Esophagus squamous epithelium (tissue), 5 donors: ENCODE measurements around the gene CD99. TPM values are rescaled to one million over a fixed set of nuclear protein-coding genes. Genes with fewer than 3 reads are reported as not detected.
"Not testable (repeated sequence)": the region's sequence is repeated elsewhere in the genome, so short reads cannot be mapped to it uniquely, and the experiment has no call there.

Source experiments
- DNase-seq: peaks from one replicate; lab custom pipeline; 2025; lab: John Stamatoyannopoulos, UW
- H3K27ac ChIP-seq, 4 donors: fragments of 200-600 bp; sonication (generic); one replicate each; pipeline ENCODE4 v1.5.1; 2016 to 2019; ENCODE audit warnings: mild to moderate bottlenecking in 1 of 4
- H3K27me3 ChIP-seq, 4 donors: fragments of 200-600 bp; sonication (generic); 1 replicate in 3 of 4; 2 replicates in 1 of 4; pipeline versions ENCODE4 v1.5.1 to v1.6.0; 2017 to 2021; ENCODE audit warnings: antibody characterized with exemption in 1 of 4
- H3K36me3 ChIP-seq, 3 donors: fragments of 200-600 bp; sonication (generic); one replicate each; pipeline ENCODE4 v1.5.1; 2016 to 2019
- H3K4me1 ChIP-seq, 3 donors: fragments of 200-600 bp; sonication (generic); one replicate each; pipeline ENCODE4 v1.5.1; 2017 to 2019
- H3K4me3 ChIP-seq, 4 donors: fragments of 200-600 bp; sonication (generic); 1 replicate in 3 of 4; 2 replicates in 1 of 4; pipeline ENCODE4 v1.5.1; 2016 to 2019; ENCODE audit warnings: mild to moderate bottlenecking in 2 of 4, moderate library complexity in 1 of 4
- H3K9me3 ChIP-seq, 3 donors: fragments of 200-600 bp; sonication (generic); one replicate each; pipeline ENCODE4 v1.5.1; 2016 to 2019
- POLR2A ChIP-seq, 4 donors: fragments of 450-650 bp; IDR thresholded peaks; one replicate each; pipeline ENCODE4 v1.6.1; 2017; ENCODE audit warnings: antibody characterized with exemption in 4 of 4, mild to moderate bottlenecking in 4 of 4, moderate library complexity in 3 of 4
- WGBS, 2 donors: methylation state at CpG; one replicate each; pipeline ENCODE4 v1.1.5; 2018; 5-methylcytosine and 5-hydroxymethylcytosine counted together
- intact Hi-C: fragments of 100-400 bp; cut with DNase I; formaldehyde crosslinking; loops from one replicate; pipeline ENCODE4 v1.15.0; 2022
- total RNA-seq, 4 donors: library from RNA; depleted of rRNA; stranded (reverse); fragments of >200 nt; gene quantifications; one replicate each; pipeline ENCODE4 v1.1.0, GENCODE V29; 2016
- TF ChIP-seq, protein P1 (sequence below), 6 experiments: fragments of 450-650 bp in 4 of 6; fragments of 200-600 bp in 2 of 6; sonication (generic) in 2 of 6; IDR thresholded peaks; one replicate each; pipeline ENCODE4 v1.5.1; 2016 to 2019; ENCODE audit warnings: antibody characterized with exemption in 6 of 6, mild to moderate bottlenecking in 4 of 6, moderate library complexity in 4 of 6
- donor health status: DM: yes; HTN: yes; CAD: no.

The CD99 gene
- total RNA-seq, 4 donors from 2014 or later, result 79.9 to 251 (median 162) TPM

DNA sequence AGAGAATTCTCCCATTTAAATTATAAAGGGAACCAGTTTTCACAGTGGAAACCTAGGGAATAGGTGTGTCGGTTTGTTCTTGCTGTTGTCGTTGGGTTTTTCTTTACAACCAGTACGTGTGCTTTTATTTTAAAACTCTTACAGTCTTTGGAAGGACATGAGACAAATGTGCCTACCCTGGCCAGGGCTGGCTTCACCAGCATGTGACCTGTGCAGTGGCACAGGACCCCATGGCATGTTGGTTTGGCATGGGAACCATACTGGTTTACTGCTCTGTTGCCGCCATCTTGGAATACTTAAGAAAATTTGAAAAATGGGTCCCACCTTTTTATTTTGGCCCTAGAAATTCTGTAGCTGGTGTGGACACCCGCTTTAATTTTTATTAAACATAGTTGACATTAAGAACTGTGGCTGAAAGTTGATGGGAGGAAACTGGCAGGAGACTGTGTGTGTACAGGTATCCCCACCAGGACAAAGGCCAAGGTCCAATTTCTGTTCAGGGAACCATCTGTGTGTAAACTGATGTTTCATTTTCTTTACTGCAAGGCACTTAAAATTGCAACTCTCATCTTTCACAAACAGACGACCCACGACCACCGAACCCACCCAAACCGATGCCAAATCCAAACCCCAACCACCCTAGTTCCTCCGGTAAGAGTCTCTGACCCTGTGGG is 28.8 kb downstream of the CD99 start:
- Histone ChIP-seq H3K27me3 (no peaks in the 10 kb centered on the region), H3K9me3 (no peaks in the 10 kb centered on the region), H3K36me3 (peaks cover 31 to 100% (median 36%) of the 10 kb centered on the region in 3 donors), H3K27ac (no peak overlapping the region), H3K4me1 (no peaks in the 10 kb centered on the region), H3K4me3 (no peak overlapping the region)
- WGBS, 2 donors, result 94 to 96% methylated on average over 10 of the region's 10 CpGs
- intact Hi-C loops, result no loop called here
- TF ChIP-seq, protein P1, sequence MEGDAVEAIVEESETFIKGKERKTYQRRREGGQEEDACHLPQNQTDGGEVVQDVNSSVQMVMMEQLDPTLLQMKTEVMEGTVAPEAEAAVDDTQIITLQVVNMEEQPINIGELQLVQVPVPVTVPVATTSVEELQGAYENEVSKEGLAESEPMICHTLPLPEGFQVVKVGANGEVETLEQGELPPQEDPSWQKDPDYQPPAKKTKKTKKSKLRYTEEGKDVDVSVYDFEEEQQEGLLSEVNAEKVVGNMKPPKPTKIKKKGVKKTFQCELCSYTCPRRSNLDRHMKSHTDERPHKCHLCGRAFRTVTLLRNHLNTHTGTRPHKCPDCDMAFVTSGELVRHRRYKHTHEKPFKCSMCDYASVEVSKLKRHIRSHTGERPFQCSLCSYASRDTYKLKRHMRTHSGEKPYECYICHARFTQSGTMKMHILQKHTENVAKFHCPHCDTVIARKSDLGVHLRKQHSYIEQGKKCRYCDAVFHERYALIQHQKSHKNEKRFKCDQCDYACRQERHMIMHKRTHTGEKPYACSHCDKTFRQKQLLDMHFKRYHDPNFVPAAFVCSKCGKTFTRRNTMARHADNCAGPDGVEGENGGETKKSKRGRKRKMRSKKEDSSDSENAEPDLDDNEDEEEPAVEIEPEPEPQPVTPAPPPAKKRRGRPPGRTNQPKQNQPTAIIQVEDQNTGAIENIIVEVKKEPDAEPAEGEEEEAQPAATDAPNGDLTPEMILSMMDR (IDR thresholded peaks at IDR 0.05), result no peak
- no peak for TF ChIP-seq POLR2A (IDR thresholded peaks at IDR 0.05)
- DNase-seq, result no peak

DNA sequence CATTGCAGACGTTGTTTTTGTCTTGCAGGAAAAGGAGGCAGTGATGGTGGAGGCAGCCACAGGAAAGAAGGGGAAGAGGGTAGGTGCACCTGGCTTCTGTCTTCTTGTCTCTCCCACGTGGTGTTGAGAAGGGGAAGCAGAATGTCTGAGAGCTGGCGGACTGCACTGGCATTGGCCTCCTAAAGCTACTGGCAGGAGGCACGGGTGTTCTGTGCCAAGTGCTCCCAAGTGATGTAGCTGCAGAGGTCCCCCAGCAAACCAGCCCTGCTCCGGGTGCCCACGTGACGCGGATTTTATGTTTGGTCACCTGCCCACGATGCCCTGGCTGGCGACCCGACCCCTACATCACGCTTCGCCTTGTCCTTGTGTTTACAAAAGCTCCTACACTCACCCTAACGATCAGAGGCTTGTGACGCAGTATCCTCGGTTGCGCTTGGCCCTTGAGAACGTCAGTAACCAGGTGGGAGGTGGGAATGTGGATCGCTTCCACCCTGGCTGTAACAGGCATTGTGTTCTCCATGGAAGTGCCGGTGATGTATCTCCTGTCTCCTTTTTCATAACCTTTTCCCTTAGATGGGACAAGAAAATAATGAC is 32.3 kb downstream of the CD99 start:
- Histone ChIP-seq H3K27ac (no peak overlapping the region), H3K4me1 (no peaks in the 10 kb centered on the region), H3K9me3 (no peaks in the 10 kb centered on the region), H3K27me3 (no peaks in the 10 kb centered on the region), H3K4me3 (no peak overlapping the region), H3K36me3 (peaks cover 38 to 100% (median 51%) of the 10 kb centered on the region in 3 donors)
- no peak for DNase-seq
- intact Hi-C loops, result no loop called here
- WGBS, 2 donors, result 91 to 92% methylated on average over 17 to 20 of the region's 20 CpGs
- TF ChIP-seq, protein P1 (IDR thresholded peaks at IDR 0.05), result no peak
- TF ChIP-seq POLR2A (IDR thresholded peaks at IDR 0.05), result no peak

DNA sequence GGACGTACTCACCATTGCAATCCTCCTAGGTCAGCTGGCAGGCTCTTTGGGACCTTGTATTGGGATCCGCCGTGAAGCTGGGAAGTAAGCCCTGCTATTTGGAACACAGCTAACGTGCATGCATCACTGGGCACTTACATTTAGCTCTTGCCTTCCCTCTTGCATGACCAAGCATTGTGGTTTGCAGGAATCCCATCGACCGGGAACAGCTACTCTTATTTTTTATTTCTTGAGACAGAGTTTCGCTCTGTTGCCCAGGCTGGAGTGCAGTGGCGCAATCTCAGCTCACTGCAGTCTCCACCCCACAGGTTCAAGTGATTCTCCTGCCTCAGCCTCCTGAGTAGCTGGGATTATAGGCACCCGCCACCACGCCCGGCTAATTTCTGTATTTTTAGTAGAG is 36.2 kb downstream of the CD99 start:
- intact Hi-C loops, H3K4me1 ChIP-seq, H3K9me3 ChIP-seq, DNase-seq, H3K4me3 ChIP-seq, H3K27ac ChIP-seq, H3K27me3 ChIP-seq: not testable (repeated sequence)
- H3K36me3 ChIP-seq, result peaks cover 28 to 100% (median 40%) of the 10 kb centered on the region in 3 donors
- WGBS, 2 donors, result 91 to 100% methylated on average over 4 to 11 of the region's 11 CpGs

DNA sequence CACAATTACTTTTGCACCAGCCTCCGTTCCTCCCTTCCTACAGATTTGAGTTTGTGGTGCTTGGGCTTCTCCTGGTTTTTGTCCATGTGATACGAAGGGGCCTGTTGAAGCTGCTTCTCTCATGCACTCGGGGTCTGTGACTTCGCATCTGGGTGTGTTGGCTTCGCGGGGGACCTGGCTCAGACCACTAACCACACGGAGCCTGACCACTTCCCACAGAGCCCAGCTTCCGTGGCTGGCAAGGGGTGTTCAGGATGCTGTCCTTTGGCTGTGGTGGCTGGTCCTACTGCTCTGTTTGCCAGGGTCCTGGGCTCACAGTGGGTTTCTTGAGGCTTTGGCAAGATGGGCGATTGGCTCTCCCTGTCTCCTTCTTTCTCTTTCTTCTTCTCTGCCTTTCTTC is 41.0 kb downstream of the CD99 start:
- no peaks in the 10 kb centered on the region for H3K9me3 ChIP-seq
- H3K4me1 ChIP-seq, result no peaks in the 10 kb centered on the region
- H3K4me3 ChIP-seq, result no peak overlapping the region
- H3K27ac ChIP-seq, result no peak overlapping the region
- 61 to 84% methylated on average over 7 of the region's 9 CpGs for WGBS, 2 donors
- peaks cover 7 to 93% (median 8%) of the 10 kb centered on the region in 3 donors for H3K36me3 ChIP-seq
- intact Hi-C loops, result no loop called here
- no peaks in the 10 kb centered on the region for H3K27me3 ChIP-seq
- DNase-seq, result no peak
- TF ChIP-seq POLR2A (IDR thresholded peaks at IDR 0.05), result no peak
- TF ChIP-seq, protein P1 (IDR thresholded peaks at IDR 0.05), result no peak

DNA sequence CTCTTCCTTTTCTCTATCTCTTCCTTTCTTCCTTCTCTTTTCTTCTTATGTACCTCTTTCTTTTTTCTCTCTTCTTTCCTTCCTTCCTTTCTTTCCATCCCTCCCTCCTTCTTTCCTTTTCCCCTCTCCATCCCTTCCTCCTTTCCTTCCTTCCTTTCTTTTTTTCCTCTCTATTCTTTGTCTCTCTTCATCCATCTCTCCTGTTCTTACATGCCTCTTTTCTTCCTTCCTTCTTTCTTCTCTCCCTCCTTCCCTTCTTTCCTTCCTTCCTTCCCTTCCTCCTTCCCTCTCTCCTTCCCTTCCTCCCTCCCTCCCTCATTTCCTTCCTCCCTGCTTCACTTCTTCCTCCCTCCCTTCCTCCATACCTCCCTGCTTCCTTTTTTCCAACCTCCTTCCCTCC is 41.6 kb downstream of the CD99 start:
- no peaks in the 10 kb centered on the region for H3K27me3 ChIP-seq
- no peaks in the 10 kb centered on the region for H3K9me3 ChIP-seq
- DNase-seq, result no peak
- H3K27ac ChIP-seq, result no peak overlapping the region
- no peak overlapping the region for H3K4me3 ChIP-seq
- peaks cover under 1 to 93% (median 8%) of the 10 kb centered on the region in 3 donors for H3K36me3 ChIP-seq
- no peaks in the 10 kb centered on the region for H3K4me1 ChIP-seq
- intact Hi-C loops, result no loop called here
- TF ChIP-seq, protein P1 (IDR thresholded peaks at IDR 0.05), result no peak
- TF ChIP-seq POLR2A (IDR thresholded peaks at IDR 0.05), result no peak
